ENCODE data around the gene NAXE. TPM values are rescaled to one million over a fixed set of nuclear protein-coding genes. Genes with fewer than 3 reads are reported as not detected.

Gene NAXE
- total RNA-seq, 1 experiment from 2014 or later, result 261 TPM

DNA sequence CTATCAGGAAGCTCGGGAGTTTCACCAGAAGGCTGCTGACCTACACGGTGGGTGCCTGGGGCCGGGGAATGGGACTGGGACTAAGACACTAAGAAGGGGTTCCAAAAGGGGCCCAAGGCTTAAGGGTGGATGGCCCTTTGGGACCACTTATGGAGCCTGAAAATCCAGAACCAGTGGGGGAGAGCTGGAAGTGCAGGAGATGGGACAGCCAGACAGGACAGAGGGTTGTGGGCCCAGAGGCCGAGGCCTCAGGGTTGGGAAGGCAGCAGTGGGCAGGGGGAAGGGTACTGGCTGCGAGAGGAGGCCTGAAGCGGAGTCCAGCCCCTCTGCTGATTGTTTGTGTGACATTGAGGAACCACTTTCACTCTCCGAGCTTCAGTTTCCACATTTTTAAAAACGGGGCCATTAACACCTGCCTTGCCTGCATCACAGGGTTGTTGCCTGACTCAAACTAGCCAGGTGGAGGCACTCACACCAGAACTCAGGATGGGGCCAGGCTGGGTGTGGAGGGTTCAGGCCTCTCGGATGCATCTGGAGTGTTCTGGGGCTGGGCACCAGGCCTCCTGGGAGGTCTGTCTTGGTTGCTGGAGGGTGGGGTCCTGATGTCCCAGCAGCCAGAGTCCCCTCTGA, 9.1 kb upstream of the NAXE start:
- BruUV-seq (replicated peaks), result no TSS peak
- POLR2A ChIA-PET (ENCODE audit: unreplicated experiment), result no interaction called here
- Histone ChIP-seq H3K9me3 (ENCODE audit: low read length) (no peaks in the 10 kb centered on the region), H3K27ac (ENCODE audit: low read length) (no peak overlapping the region), H3K4me3 (ENCODE audit: low read length) (no peak overlapping the region), H3K79me2 (ENCODE audit: low read length) (no peaks in the 10 kb centered on the region), H3K27me3 (ENCODE audit: low read length) (no peaks in the 10 kb centered on the region), H4K20me1 (ENCODE audit: low read length) (no peaks in the 10 kb centered on the region), H3F3A (ENCODE audit: low read length, unreplicated experiment) (no peaks in the 10 kb centered on the region), H3K4me1 (ENCODE audit: insufficient read depth, low read length) (no peaks in the 10 kb centered on the region), H2AFZ (ENCODE audit: low read length) (no peak overlapping the region), H3K9me2 (replicated peaks; ENCODE audit: low read length) (no peaks in the 10 kb centered on the region), H3K9ac (ENCODE audit: low read length) (no peak overlapping the region), H3K4me2 (ENCODE audit: low read length) (no peak overlapping the region), H3K36me3 (ENCODE audit: low read depth, low read length) (no peaks in the 10 kb centered on the region)
- DNase-seq (no peak), ATAC-seq (no peak)
- CTCF ChIA-PET, result no interaction called here
- intact Hi-C loops (cut with micrococcal nuclease), result no loop called here
- TF ChIP-seq, protein P1, sequence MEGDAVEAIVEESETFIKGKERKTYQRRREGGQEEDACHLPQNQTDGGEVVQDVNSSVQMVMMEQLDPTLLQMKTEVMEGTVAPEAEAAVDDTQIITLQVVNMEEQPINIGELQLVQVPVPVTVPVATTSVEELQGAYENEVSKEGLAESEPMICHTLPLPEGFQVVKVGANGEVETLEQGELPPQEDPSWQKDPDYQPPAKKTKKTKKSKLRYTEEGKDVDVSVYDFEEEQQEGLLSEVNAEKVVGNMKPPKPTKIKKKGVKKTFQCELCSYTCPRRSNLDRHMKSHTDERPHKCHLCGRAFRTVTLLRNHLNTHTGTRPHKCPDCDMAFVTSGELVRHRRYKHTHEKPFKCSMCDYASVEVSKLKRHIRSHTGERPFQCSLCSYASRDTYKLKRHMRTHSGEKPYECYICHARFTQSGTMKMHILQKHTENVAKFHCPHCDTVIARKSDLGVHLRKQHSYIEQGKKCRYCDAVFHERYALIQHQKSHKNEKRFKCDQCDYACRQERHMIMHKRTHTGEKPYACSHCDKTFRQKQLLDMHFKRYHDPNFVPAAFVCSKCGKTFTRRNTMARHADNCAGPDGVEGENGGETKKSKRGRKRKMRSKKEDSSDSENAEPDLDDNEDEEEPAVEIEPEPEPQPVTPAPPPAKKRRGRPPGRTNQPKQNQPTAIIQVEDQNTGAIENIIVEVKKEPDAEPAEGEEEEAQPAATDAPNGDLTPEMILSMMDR (conservative IDR thresholded peaks at IDR 0.05; ENCODE audit: low read depth, low read length), result no peak
- TF ChIP-seq EZH2 (IDR thresholded peaks at IDR 0.05; ENCODE audit: low read length, unreplicated experiment) (no peak), EZH2phosphoT487 (IDR thresholded peaks at IDR 0.05; ENCODE audit: borderline replicate concordance, low read length) (no peak)

DNA sequence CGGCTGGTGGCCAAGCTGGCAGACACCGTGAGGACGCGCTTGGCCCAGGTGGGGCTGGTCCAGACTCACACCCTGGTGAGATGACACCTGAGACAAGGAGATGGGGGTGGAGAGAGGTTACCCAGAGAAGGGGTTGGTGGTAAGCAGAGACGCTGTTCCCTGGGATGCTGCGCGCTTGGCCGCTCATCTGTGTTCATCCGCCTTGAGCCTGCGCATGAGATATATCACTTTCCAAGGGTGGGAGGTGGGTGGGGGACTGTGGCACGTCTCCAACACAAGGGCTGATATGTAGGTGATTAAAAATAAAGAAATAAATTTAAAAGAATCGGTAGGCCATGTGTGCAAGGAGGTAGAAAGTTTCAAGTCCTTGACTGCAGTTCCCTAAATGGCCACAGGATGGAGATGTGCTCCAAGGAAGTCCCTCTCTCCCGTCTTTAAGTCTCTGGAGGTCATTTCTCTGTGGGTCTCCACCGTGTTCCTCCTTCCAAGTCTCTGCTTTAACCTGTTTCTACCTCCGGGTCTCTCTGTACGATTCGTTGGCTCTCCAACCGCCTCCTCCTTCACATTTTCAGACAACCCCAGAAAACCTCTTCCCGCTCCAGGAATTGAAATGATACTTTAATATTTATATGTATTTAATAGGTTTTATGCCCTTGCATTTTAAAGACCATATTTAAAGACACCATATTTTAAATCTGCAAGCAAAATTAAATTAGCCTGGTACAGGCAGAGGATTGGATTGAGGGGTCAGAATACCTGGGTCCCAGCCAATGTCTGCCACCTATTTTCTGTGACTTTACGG, 7.6 kb upstream of the NAXE start:
- CTCF ChIA-PET, result interaction anchor here (0.6 kb wide), 1 partner anchor 83 kb away, joined by 4 read pairs; no protein-coding TSS in a partner anchor
- H3F3A ChIP-seq (ENCODE audit: low read length, unreplicated experiment), result no peaks in the 10 kb centered on the region
- DNase-seq (peak; percentile 95), ATAC-seq (peak; percentile 74)
- intact Hi-C loops (cut with micrococcal nuclease), result loop anchor here (1.0 kb wide), 1 partner anchor 24 kb away; no protein-coding TSS in a partner anchor
- no peaks in the 10 kb centered on the region for H3K36me3 ChIP-seq (ENCODE audit: low read depth, low read length)
- H4K20me1 ChIP-seq (ENCODE audit: low read length), result no peaks in the 10 kb centered on the region
- H3K9ac ChIP-seq (ENCODE audit: low read length), result no peak overlapping the region
- no peak overlapping the region for H3K27ac ChIP-seq (ENCODE audit: low read length)
- POLR2A ChIA-PET (ENCODE audit: unreplicated experiment), result no interaction called here
- H3K79me2 ChIP-seq (ENCODE audit: low read length), result no peaks in the 10 kb centered on the region
- no peaks in the 10 kb centered on the region for H3K9me2 ChIP-seq (replicated peaks; ENCODE audit: low read length)
- BruUV-seq (replicated peaks), result no TSS peak
- H2AFZ ChIP-seq (ENCODE audit: low read length), result peak overlapping the region; percentile 36; the same call in 1 of the 2 replicates
- no peak overlapping the region for H3K4me3 ChIP-seq (ENCODE audit: low read length)
- no peaks in the 10 kb centered on the region for H3K9me3 ChIP-seq (ENCODE audit: low read length)
- H3K4me1 ChIP-seq (ENCODE audit: insufficient read depth, low read length), result no peaks in the 10 kb centered on the region
- TF ChIP-seq, protein P1 (conservative IDR thresholded peaks at IDR 0.05; ENCODE audit: low read depth, low read length), result peak; percentile 88
- TF ChIP-seq EZH2 (IDR thresholded peaks at IDR 0.05; ENCODE audit: low read length, unreplicated experiment), result no peak
- H3K4me2 ChIP-seq (ENCODE audit: low read length), result no peak overlapping the region
- no peaks in the 10 kb centered on the region for H3K27me3 ChIP-seq (ENCODE audit: low read length)

DNA sequence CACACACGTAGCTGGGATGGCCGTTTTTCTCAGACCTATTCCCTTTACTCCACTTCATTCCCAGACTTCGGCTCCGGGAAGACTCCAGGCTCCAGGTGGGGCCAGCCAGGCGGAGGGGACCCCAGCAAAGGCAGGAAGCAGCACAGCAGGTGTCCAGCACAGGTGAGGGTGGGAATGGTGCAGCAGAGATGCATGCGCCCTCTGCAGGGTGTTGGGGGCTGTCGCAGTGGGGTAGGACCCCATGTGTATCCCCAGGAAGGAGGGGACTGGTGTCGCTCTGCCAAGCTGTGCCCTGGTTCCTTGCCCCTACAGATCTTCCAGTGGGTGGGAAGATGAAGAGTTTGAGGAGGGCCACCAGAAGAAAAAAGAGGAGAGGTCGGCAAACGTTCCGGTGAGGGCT, 6.8 kb upstream of the NAXE start:
- Histone ChIP-seq H2AFZ (ENCODE audit: low read length) (no peak overlapping the region), H4K20me1 (ENCODE audit: low read length) (no peaks in the 10 kb centered on the region), H3K36me3 (ENCODE audit: low read depth, low read length) (no peaks in the 10 kb centered on the region), H3K79me2 (ENCODE audit: low read length) (no peaks in the 10 kb centered on the region), H3K9ac (ENCODE audit: low read length) (no peak overlapping the region), H3K27me3 (ENCODE audit: low read length) (no peaks in the 10 kb centered on the region), H3K9me3 (ENCODE audit: low read length) (no peaks in the 10 kb centered on the region), H3K4me2 (ENCODE audit: low read length) (no peak overlapping the region), H3K4me1 (ENCODE audit: insufficient read depth, low read length) (no peaks in the 10 kb centered on the region), H3F3A (ENCODE audit: low read length, unreplicated experiment) (no peaks in the 10 kb centered on the region), H3K4me3 (ENCODE audit: low read length) (no peak overlapping the region), H3K27ac (ENCODE audit: low read length) (no peak overlapping the region), H3K9me2 (replicated peaks; ENCODE audit: low read length) (no peaks in the 10 kb centered on the region)
- DNase-seq, result peak; percentile 38
- ATAC-seq, result peak; percentile 64
- CTCF ChIA-PET, result no interaction called here
- TF ChIP-seq EZH2phosphoT487 (IDR thresholded peaks at IDR 0.05; ENCODE audit: borderline replicate concordance, low read length) (no peak), EZH2 (IDR thresholded peaks at IDR 0.05; ENCODE audit: low read length, unreplicated experiment) (no peak)
- TF ChIP-seq, protein P1 (conservative IDR thresholded peaks at IDR 0.05; ENCODE audit: low read depth, low read length), result peak; percentile 68
- POLR2A ChIA-PET (ENCODE audit: unreplicated experiment), result no interaction called here
- intact Hi-C loops (cut with micrococcal nuclease), result loop anchor here (1.0 kb wide), 1 partner anchor 23 kb away; no protein-coding TSS in a partner anchor
- BruUV-seq (replicated peaks), result no TSS peak

Measured in PC-3 (cell line).